GM18909 (cell line): ENCODE results near the gene TMEM187.
"Not testable (repeated sequence)": the region's sequence is repeated elsewhere in the genome, so short reads cannot be mapped to it uniquely, and the experiment has no call there.

Source experiments
- ATAC-seq: cut with Tn5 transposase; IDR thresholded peaks from one replicate; pipeline ENCODE4 v1.9.1; 2021; ENCODE audit warnings: mild to moderate bottlenecking; ENCODE audit not compliant: unreplicated experiment, poor library complexity

Gene TMEM187

GRCh38 chrX:153992180-153992579 lies 19.6 kb downstream of the TMEM187 start:
- no peak for ATAC-seq

- ATAC-seq = no peak
These were observed 20.5 kb downstream of the TMEM187 start for GRCh38 chrX:153993079-153993478.

GRCh38 chrX:153993978-153994377 lies 21.4 kb downstream of the TMEM187 start:
- no peak for ATAC-seq

GRCh38 chrX:153994398-153994797 lies 21.8 kb downstream of the TMEM187 start:
- not testable (repeated sequence) for ATAC-seq

- no peak for ATAC-seq
These were observed 22.9 kb downstream of the TMEM187 start for GRCh38 chrX:153995504-153995903.

GRCh38 chrX:153999359-154000037 lies 26.9 kb downstream of the TMEM187 start:
- no peak for ATAC-seq

GRCh38 chrX:154000051-154000450 lies 27.5 kb downstream of the TMEM187 start:
- ATAC-seq = no peak

GRCh38 chrX:154002215-154002719 lies 29.7 kb downstream of the TMEM187 start:
- peak; percentile 50 for ATAC-seq

GRCh38 chrX:154004315-154004714 lies 31.8 kb downstream of the TMEM187 start:
- no peak for ATAC-seq

- ATAC-seq = no peak
These were observed 34.4 kb downstream of the TMEM187 start for GRCh38 chrX:154006947-154007346.

- no peak for ATAC-seq
These were observed 36.0 kb downstream of the TMEM187 start for GRCh38 chrX:154008521-154008920.

- no peak for ATAC-seq
These were observed 38.0 kb downstream of the TMEM187 start for GRCh38 chrX:154010330-154011087.

GRCh38 chrX:154011376-154012335 lies 39.1 kb downstream of the TMEM187 start:
- no peak for ATAC-seq

GRCh38 chrX:154012336-154012991 lies 39.9 kb downstream of the TMEM187 start:
- no peak for ATAC-seq

- no peak for ATAC-seq
These were observed 40.5 kb downstream of the TMEM187 start for GRCh38 chrX:154013001-154013421.

- ATAC-seq = no peak
These were observed 41.2 kb downstream of the TMEM187 start for GRCh38 chrX:154013614-154014360.

- ATAC-seq = no peak
These were observed 42.2 kb downstream of the TMEM187 start for GRCh38 chrX:154014429-154015380.

- no peak for ATAC-seq
These were observed 43.2 kb downstream of the TMEM187 start for GRCh38 chrX:154015581-154016264.
